Measurements from ENCODE around the gene RNF17.
"Not testable (repeated sequence)": the region's sequence is repeated elsewhere in the genome, so short reads cannot be mapped to it uniquely, and the experiment has no call there.

The RNF17 gene, protein sequence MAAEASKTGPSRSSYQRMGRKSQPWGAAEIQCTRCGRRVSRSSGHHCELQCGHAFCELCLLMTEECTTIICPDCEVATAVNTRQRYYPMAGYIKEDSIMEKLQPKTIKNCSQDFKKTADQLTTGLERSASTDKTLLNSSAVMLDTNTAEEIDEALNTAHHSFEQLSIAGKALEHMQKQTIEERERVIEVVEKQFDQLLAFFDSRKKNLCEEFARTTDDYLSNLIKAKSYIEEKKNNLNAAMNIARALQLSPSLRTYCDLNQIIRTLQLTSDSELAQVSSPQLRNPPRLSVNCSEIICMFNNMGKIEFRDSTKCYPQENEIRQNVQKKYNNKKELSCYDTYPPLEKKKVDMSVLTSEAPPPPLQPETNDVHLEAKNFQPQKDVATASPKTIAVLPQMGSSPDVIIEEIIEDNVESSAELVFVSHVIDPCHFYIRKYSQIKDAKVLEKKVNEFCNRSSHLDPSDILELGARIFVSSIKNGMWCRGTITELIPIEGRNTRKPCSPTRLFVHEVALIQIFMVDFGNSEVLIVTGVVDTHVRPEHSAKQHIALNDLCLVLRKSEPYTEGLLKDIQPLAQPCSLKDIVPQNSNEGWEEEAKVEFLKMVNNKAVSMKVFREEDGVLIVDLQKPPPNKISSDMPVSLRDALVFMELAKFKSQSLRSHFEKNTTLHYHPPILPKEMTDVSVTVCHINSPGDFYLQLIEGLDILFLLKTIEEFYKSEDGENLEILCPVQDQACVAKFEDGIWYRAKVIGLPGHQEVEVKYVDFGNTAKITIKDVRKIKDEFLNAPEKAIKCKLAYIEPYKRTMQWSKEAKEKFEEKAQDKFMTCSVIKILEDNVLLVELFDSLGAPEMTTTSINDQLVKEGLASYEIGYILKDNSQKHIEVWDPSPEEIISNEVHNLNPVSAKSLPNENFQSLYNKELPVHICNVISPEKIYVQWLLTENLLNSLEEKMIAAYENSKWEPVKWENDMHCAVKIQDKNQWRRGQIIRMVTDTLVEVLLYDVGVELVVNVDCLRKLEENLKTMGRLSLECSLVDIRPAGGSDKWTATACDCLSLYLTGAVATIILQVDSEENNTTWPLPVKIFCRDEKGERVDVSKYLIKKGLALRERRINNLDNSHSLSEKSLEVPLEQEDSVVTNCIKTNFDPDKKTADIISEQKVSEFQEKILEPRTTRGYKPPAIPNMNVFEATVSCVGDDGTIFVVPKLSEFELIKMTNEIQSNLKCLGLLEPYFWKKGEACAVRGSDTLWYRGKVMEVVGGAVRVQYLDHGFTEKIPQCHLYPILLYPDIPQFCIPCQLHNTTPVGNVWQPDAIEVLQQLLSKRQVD (N-terminal part only)

DNA sequence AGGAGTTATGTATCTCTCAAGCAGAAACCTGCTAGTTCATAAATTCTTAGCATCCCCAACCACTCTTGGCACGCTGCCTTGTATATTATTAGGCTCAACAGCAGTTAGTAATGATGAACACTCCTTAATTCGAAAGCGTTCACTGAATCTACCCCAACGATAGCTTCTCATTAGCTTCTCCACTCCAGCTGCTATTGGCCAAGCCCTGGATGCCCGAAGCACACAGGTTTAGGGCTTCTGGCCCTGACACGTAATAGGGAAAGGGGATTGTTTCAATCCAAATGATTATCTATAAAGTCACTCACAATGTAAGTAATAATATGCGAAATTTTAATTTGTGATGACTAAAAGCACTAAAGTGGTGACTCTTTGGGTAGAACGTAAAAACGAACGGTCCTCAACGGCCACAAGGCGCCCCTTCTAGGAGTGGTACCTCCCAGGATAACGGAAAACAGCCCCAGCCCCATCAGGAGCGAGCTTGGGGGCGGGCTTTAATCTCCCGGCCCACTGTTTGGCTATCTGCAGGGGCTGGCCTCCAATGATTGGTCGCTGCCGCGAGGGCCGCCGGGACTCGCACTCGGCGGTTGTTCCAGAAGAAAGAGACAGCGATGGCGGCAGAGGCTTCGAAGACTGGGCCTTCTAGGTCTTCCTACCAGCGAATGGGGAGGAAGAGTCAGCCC, at the start of gene RNF17:
Gene RNF17, plus strand, starts transcription at position 574 of the 680 bp plus-strand sequence. Its CDS starts 35 bp downstream, at position 609.
- no peak for DNase-seq (ENCODE audit: low spot score)
- no peak for FAIRE-seq

DNA sequence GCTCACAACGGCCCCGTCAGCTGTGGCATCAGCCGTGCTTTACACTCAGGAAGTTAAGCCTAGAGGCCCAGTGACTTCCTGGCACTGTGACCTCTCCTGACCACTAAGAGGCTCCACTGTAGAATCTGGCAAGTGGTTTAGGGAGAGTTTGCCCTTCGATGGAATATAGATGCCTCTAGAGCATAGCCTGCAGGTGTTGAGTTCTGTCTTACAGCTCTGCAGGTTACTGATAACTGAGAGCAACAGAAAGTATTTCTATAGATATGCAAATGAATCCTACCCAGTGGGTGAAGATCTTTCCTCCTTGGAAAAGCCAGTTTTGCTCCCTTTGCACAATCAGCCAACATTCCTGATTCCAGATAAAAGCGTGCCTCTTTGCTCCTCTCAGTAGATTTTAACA, 48.0 kb upstream of the RNF17 start:
- no peak for FAIRE-seq

DNA sequence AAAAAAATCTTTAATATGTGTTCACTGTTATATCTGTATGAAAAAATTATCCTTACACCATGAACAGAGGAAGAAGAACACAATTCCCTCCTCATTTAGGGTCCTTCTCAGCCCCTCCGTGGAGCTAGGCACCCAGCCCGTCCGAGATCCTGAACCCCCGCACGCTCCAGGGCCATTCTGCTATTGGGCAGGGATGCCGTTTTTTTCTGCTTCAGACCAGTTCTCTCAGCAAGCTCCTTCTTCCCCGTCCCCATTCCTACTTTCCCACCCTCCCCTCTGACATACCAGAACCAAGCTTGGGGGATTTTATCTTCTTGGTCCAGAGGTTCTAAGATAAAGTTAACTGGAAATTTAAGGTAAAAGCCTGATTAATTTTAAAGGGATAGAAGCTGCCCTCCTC, 47.5 kb upstream of the RNF17 start:
- FAIRE-seq = no peak

More for the DNA sequence above, 48.0 kb upstream of the RNF17 start:
- no peak for DNase-seq (ENCODE audit: low spot score)

DNA sequence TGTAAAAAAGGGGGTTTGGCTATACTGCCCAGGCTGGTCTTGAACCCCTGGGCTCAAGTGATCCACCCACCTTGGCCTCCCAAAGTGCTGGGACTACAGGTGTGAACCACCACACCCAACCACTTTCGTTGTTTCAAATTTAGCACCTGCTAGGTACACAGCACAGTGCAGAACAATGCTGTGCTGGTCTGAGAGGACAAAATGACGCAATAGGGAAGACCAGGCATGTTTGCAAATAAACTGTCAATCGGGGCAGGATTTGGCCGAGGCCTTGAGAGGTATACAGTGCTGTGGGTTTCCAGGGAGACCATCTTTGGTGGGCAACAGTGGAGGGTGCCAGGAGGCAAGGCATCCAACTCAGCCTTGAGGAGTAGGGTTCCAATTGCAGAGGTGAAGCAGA, 46.8 kb upstream of the RNF17 start:
- DNase-seq (ENCODE audit: low spot score) (no peak), FAIRE-seq (no peak)

More for the DNA sequence above, 47.5 kb upstream of the RNF17 start:
- no peak for DNase-seq (ENCODE audit: low spot score)

DNA sequence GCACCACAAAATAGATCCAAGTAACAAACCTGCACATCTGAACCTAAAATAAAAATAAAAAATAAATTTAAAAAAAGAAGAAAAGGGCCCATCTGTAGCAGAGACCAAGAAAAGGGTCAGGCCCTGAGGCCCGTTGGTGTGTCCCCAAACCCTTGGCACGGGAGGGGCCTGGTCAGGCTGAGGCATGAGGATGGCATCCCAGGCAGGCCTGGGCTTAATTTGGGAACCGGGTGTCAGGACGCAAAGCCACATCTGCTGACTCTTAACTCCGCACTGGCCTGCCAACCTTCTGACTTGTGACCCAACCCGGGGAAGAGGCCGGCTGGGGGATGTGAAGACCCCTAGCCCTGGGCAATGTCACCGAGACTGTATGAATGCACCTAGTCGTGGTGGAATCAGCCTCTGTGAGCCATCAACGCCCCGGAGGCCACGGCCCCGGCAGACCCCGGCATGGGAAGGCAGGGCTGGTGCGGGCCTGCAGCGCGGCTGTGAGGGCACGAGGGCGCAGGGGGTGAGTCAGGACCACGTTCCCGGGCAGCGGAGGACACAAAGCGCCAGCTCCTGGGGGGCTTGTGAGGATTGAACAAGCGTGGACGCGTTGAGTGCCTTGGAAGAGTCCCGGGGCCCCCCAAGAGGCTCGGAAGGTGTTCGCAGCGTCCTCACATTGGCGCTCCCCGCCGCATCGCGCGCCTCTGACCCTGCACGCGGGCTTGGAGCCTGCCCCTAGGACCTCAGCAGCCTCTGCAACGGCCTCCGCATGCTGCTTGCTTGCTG, 45.6 kb upstream of the RNF17 start:
- FAIRE-seq = no peak
- no peak for DNase-seq (ENCODE audit: low spot score)

DNA sequence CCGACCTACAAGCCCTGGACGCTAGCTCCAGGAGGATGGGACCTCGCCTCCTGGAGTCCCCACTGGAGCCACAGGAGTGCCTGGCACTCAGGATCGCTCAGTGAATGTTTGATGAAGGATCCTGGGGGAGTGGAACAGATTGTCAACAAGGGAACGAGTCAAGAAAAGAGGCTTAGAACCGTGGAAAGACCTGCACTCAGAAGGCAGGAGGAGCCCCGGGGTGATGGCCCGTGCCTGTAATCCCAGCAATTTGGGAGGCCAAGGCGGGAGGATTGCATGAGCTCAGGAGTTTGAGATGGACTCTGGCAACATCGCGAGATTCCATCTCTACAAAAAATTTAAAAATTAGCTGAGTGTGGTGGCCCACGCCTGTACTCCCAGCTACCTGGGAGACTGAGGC, 44.8 kb upstream of the RNF17 start:
- FAIRE-seq (no peak), DNase-seq (ENCODE audit: low spot score) (no peak)

DNA sequence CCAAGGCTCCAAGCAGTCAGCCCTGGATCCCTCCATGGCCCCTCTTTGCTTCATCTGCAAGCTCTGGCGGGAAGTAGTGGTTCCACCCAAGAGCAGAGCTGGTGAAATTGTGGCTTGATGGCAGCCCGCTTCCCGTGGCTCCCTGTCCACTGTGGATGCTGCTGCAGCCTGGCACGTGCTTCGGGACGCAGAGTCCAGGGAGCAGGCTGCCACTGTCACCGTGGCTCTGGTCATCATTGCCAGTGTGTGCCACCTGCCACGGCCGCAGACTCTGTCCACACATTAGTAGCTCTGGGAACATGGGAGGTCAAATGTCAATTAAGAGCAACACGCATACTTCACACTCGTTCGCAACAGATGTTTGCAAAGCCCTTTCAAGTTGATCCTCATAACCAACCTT, 40.8 kb upstream of the RNF17 start:
- DNase-seq (ENCODE audit: low spot score) (no peak), FAIRE-seq (no peak)

DNA sequence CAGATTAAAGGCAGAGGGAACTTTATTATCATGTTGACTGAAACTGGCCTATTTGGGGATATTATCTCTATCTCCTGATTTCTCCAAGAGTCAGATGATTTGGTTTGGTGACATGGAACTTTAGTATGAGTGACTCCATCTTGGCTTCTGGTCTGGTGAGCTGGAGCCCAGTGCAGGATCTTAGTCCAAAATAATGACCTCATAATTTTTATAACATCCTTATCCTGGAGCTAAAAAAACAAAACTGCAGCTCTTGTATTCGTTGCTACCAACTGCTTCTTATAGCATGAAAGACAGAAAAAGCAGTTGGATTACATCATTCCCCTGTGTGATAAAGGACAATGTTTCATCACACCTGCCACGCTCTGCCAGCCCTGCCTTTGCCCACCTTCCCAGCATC, 39.3 kb upstream of the RNF17 start:
- no peak for DNase-seq (ENCODE audit: low spot score)
- no peak for FAIRE-seq

DNA sequence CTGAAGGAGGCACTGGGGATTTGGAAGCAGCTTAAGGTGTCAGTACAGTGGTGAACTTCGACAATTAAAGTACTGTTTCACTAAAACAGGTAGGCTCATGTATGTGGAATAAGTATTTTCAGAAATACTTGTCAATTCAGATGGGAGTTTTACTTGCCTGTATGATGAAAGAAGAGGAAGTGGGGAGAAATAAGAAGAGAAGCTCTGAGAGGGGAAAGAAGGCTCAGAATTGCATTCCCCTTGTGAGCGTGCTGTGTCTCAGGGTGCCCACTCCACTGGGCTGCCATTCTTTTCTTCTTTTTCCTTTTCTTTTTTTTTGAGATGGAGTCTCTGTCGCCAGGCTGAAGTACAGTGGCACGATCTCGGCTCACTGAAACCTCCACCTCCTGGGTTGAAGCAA, 38.6 kb upstream of the RNF17 start:
- no peak for FAIRE-seq
- no peak for DNase-seq (ENCODE audit: low spot score)

DNA sequence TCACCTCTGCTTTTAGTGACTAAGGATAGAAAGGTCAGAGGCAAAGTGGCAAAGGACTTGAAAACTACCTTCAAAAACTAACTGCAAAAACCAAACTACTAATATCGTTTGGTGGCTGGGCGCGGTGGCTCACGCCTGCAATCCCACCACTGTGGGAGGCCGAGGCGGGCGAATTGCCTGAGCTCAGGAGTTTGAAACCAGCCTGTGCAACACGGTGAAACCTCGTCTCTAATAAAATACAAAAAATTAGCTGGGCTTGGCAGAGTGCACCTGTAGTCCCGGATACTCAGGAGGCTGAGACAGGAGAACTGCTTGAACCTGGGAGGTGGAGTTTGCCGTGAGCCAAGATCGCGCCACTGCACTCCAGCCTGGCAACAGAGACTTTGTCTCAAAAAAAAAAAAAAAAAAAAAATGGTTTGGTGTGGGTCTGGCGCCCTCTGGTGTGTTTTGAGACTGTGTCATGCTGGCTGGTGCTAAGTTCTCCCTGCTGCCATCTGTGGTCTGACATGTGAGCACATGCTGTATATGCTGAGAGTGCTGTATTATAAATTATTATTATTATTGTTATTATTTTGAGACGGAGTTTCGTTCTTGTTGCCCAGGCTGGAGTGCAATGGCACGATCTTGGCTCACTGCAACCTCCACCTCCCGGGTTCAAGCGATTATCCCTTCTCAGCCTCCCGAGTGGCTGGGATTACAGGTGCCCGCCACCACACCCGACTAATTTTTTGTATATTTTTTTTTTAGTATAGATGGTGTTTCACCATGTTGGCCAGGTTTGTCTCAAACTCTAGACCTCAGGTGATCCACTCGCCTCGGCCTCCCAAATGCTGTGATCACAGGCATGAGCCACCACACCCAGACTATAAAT, 36.0 kb upstream of the RNF17 start:
- no peak for FAIRE-seq
- peak; percentile 82 for DNase-seq (ENCODE audit: low spot score)

DNA sequence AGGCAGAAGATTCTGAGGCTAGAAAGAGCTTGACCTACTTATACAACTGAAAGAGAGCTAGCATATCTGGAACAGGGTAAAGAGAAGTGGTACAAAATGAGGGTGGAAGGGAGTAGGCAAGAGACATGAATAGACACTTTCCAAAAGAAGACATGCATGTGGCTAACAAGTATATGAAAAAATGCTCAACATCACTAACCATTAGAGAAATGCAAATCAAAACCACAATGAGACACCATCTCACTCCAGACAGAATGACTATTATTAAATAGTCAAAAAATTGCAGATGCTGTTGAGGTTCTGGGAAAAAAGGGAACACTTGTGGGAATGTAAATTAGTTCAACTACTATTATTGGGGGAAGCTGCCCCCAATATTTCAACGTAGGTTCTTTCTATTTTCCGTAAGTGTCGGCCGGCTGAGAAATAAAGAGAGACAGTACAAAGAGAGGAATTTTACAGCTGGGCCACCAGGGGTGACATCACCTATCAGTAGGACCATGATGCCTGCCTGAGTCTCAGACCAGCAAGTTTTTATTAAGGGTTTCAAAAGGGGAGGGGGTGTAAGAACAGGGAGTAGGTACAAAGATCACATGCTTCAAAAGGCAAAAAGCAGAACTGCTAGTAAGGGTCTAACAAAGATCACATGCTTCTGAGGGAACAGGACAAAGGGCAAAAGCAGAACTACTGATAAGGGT, 32.9 kb upstream of the RNF17 start:
- FAIRE-seq; DNase-seq (ENCODE audit: low spot score): not testable (repeated sequence)

DNA sequence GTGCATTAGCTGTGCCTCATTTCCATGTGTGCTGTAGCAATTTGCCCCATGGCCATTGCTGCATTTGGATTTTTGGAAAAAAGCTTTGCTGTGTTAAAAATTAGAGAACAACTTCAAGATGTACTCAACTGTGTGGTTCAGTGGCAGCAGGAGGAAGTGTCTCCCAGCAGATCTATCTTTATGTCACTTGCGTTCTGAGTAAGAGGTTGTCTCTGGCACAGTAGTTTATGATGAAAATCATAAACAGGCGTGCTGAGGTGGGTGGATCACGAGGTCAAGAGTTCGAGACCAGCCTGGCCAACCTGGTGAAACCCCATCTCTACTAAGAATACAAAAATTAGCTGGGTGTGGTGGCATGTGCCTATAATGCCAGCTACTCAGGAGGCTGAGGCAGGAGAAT, 29.0 kb upstream of the RNF17 start:
- no peak for DNase-seq (ENCODE audit: low spot score)
- FAIRE-seq = no peak

DNA sequence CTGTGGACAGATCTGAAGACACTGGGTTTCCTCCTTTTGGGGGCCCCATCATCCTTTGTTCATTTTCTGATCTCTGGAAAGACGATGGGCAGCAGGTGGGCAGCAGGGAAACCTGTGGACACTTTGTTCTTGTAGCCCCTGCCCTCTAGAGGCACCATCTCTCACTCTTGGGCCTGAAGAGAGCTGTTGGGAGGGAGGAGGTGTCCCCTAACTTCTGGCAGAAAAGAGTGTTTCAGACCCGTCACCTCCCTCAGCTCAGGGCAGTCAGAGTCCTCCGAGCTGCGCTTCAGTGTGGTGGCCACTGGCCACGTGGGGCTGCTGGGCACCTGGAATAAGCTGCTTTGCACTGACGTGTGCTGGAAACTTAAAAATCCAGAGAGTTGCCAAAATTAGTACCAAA, 26.9 kb upstream of the RNF17 start:
- DNase-seq (ENCODE audit: low spot score) (no peak), FAIRE-seq (no peak)

DNA sequence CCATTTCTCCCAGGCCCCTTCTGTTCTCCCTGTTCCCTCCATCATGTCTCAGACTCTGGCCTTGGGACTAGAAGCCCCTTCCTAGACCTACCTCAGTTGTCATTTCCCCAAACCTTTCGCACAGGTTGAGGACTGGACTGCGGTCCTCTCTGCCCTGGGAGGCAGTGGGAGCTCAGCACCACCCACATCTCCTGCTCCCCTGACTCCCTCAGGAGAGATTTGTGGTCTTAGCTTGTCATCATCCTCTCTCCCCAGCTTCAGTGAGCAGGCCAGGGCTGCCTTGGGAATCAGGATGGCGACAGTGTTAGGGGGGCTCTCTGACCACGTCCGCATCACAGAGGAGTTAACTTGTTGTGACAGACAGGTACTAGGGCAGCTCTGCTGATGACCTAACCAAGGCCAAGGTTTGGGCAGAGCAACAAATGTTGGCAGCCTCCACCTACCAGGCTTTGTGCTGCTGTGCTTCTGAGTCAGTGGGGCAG, 25.6 kb upstream of the RNF17 start:
- DNase-seq (ENCODE audit: low spot score) (no peak), FAIRE-seq (no peak)

DNA sequence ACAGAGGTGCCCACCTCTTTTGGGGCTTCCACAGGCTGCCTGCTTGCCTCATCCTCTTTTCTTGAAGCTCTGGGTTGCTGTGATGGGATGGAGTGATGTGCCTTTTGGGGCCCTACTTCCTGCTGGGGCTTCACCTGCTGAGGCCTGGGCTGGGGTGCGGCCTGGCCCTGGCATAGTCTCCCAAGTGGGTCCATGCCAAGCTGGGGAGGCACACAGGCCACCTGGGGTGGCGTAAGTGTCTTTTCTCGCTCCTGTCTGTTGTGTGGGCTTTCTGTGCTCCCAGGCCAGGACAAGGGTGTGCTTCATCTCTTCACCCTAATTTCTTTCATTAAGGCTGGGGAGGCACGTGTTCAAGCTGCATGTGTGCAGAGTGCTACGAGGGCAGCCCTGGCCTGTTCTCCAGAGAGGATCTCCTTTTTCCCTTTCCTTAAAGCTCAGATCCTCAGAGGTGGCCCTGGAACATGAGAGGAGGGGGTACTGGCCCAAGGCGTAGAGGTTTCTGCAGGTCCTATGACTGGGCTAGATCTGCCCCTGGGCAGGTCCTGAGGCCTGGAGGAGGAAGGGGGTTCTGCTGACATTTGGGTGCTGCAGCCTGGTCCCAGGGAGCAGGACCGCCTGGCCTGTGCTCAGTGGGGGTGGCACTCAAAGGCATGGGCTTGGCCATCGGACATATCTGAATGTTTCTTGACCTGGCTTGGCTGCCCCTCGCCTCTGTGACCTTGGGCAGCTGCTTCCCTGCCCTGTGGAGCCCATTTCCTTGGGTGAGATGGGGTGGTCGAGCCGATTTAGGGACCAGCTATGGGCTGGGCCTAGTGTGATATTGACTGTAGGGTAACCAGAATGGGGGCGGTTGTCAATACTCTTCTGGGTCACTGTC, 23.7 kb upstream of the RNF17 start:
- DNase-seq (ENCODE audit: low spot score) = no peak
- no peak for FAIRE-seq

DNA sequence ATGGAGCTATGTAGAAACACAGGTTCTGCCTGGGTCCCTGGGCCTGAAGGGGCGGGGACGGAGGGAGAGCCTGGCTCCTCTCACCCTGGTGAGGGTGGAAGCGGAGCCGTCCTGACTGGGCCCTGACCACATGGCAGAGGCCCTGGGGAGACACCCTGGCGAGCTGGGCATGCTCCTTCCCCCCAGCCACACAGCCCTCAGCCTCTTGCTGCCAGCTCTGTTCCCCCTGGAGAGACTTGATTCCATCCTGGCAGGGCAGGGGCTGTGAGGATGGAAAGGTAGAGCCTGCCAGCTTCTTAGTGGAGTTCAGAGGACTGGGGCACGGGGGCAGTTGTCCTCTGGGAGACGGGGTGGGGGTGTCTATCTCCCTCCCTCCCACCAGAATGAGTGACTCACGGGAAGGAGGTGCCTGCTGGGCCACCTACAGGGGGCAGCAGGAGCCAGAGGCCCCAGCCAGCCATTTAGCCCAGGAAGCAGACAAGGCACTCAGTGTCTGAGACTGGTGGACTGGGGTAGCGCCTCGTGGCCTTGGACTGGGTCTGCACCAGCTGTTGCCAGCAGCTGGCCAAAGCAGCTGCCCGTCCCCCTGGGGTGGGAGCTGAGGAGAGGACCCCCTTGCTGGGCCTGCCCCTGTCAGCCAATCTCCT, 22.8 kb upstream of the RNF17 start:
- no peak for FAIRE-seq
- no peak for DNase-seq (ENCODE audit: low spot score)

DNA sequence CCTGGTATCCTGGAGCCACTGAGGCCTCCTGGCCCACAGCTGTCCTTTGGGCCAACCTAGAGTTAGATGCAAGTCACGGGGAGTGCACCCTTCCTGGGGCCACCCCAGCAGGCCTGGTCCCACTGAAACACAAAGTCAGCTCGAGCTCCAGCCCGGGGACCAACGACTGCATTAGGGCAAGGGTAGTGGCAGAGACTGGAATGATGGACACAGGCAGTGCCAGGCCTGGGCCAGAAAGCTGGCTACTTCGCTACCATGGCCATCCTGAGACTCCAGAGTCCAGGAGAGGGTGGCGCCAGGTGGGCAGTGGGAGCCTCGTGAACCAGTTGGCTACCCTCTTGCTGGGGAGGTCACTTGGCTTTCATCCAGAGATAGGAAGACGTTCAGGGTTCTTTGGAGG, 22.2 kb upstream of the RNF17 start:
- DNase-seq (ENCODE audit: low spot score) (no peak), FAIRE-seq (no peak)
